Islet of Langerhans (tissue), 1 donor: ENCODE measurements around the gene FOXJ2.
"Not testable (repeated sequence)": the region's sequence is repeated elsewhere in the genome, so short reads cannot be mapped to it uniquely, and the experiment has no call there.

Experiments used
- FAIRE-seq: peaks from one replicate; lab custom pipeline; 2011; peaks lifted over from hg19 to GRCh38; lab: Jason Lieb, UNC

Gene FOXJ2

DNA sequence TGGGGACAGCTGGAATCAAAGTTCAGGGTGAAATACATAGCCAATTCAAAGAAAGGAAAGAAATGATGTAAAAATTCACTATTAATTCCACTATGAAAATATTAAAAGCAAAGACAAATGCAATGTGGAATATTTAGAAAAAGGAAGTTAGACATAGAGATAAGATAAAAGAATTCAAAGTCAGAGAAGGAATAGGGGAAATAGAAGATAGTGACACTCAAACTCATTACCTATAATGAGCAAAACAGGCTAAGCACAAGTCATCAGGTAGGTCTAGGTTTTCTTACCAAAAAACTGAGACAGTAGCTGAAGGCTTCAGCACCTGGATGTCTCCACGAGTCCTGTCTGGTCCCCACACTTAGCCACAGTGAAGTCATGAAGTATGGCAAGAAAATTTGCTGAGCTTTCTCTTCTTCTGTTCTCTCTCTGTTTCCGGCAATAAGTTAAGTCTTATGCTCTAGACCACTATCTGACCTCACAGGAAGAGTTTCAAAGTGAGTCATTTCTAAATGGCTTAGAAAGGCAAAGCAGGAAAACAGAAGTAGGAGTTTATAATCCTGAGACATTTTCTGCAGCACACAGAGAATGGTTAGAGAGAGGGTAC, 33.6 kb downstream of the FOXJ2 start, which contains the start of gene C3AR1:
Gene C3AR1 (minus strand): TSS at position 369 of the 604 bp plus-strand sequence. CDS start 6,174 bp downstream, outside the sequence.
- FAIRE-seq: no peak

DNA sequence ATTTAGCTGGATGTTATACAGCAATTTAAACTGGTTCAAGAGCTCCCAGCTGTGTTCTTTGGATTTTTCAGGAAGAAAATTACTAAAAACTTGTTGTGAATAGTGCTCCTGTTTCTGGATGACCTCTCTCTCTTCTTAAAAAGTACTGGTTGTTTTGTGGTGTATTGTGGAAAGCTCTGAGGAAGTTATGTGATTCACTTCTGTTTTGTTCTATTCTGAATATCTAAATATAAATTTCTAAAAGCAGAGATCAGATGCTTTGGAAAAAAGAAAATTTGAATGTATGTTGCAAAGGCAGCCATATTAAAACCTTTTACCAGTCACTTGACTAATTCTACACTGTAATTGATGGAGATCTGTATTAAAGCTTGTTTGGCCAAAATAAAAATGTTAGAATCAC, 37.1 kb downstream of the FOXJ2 start:
- FAIRE-seq: no peak

DNA sequence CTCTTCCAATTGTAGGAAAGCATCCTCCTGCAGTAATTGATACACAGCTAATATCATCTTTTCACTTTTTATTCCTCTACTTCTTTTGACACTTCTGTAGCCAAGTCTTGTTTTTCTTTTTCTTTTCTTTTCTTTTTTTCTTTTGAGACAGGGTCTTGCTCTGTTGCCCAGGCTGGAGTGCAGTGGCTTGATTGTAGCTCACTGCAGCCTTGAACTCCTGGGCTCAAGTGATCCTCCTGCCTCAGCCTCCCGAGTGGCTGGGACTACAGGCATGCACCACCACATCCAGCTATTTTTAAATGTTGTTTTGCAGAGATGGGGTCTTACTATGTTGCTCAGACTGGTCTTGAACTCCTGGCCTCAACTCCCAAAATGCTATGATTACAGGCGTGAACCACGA, 39.3 kb downstream of the FOXJ2 start:
- not testable (repeated sequence) for FAIRE-seq

DNA sequence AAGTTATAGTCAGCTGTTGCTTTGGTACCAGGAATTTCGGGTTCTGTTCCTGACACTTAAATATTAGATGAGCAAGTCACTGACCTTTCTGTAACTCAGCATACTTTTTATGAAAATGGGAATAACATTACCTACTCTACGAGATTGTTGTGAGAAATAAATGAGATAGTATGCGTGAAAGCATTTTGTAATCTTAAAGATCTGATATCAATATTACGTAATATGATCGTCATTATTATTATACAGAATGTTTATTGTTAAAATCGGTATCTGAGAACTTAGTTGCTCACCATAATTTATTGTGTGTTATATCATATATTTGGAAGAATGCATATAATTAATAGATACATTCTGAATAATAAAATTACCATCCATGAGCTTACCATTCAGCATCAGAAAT, 43.4 kb downstream of the FOXJ2 start:
- peak; percentile 5 for FAIRE-seq

DNA sequence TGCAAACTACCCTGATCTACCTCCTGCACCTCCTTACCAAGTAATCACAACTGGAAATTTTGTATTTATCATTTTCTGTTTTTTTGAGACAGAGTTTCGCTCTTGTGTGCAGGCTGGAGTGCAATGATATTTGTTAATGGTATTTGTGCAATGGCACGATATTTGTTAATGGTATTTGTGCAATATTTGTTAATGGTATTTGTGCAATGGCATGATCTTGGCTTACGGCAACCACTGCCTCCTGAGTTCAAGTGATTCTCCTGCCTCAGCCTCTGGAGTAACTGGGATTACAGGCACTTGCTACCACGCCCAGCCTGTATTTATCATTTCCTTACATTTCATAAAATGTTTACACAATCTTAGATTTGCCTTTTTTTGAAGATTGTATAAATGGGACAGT, 43.9 kb downstream of the FOXJ2 start:
- FAIRE-seq: no peak

GRCh38 chr12:8077207-8077606, 44.7 kb downstream of the FOXJ2 start:
- no peak for FAIRE-seq

DNA sequence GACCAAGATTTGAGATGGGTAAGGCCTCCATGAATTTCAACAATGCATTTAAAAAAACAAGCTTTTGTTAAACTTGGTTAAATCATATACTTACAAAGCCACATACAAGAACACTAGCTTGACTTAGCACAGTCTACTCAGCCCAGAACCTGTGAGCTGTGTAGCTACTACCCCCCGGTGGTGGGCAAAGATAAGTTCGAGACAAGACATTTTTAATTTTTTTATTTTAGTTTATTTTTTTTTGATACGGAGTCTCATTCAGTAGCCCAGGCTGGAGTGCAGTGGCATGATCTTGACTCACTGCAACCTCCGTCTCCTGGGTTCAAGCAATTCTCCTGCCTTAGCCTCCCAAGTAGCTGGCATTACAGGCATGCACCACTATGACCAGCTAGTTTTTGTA, 45.9 kb downstream of the FOXJ2 start:
- no peak for FAIRE-seq

- no peak for FAIRE-seq
Observed at GRCh38 chr12:8078916-8079315, 46.4 kb downstream of the FOXJ2 start.

DNA sequence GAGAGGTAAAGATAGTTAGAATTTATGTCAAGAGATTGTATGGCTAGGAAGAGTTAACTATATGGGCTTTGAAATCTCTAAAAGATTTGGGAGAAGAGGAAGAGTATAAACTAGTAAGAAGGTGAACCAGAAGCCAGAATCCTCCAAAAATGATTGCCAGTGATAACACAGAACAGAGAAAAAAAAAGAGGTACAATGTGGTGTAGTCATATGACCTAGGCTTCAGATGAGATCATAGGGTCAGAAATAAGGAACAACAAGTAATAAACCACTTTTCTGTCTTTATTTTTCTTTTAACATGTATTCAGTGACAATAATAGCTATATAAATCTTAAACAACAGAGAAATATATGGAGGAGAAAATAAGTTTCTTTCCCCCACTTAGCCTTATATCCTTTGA, 47.6 kb downstream of the FOXJ2 start:
- no peak for FAIRE-seq

GRCh38 chr12:8081251-8081920, 48.9 kb downstream of the FOXJ2 start:
- FAIRE-seq: no peak

DNA sequence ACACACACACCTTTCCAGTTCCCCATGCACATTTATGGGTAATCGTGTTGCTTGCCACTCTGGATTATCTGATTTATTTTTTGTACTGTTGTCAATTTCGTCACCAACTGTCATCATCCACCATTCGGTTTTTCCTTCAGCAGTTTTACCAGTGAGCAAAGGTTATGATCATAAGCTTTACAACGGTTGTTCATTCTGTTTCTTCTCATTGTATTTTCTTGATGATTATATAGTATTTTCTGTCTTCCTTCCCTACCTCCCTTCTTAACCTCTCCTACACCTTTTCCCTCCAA, 50.2 kb downstream of the FOXJ2 start:
- no peak for FAIRE-seq

DNA sequence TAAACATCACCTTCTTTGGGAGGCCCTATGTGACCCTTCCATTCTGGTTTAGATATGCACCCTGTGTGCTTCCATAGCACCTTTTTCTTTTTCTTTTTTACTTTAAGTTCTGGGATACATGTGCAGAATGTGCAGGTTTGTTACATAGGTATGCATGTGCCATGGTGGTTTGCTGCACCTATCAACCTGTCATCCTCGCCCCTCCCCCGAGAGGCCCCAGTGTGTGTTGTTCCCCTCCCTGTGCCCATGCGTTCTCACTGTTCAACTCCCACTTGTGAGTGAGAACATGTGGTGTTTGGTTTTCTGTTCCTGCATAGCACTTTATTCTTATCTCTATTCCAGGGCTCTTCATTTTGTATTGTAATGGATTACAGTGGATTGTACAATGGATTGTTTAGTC, 51.8 kb downstream of the FOXJ2 start:
- FAIRE-seq: not testable (repeated sequence)

GRCh38 chr12:8087666-8088065, 55.1 kb downstream of the FOXJ2 start:
- peak; percentile 33 for FAIRE-seq

DNA sequence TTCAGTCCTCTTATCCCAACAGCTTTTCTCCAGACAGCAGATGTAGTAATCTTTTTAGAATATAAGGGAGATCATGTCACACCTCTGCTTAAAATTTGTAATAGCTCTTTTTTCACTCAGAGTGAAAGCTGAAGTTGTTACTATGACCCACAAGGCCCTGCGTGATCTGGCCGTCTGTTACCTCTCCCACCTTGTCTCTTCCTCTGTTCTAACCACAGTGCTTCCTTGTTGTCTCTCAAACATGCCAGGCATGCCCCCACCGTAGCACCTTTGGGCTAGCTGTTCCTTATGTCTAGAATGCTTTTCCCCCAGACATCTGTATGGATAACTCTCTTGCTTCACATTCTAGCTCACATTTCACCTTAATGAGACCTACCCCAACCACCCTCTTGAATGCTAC, 56.1 kb downstream of the FOXJ2 start:
- no peak for FAIRE-seq

GRCh38 chr12:8089277-8089676, 56.8 kb downstream of the FOXJ2 start:
- not testable (repeated sequence) for FAIRE-seq

DNA sequence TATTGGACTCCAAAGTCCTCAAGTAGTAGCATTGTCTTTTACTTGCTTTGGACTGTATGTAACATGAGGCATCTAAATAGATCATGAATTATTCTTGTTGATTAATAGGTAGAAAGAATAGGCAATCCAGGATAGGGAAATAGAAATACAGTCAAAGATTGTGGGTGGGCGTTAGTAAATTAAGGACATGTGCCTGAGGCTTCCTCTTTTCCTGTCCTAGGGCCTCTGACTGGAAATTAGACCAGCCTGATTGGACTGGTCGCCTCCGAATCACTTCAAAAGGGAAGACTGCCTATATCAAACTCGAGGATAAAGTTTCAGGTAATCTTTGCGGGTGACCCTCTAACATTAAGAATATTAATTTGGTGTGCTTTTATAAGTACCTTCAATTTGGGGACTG, 57.2 kb downstream of the FOXJ2 start:
- no peak for FAIRE-seq

DNA sequence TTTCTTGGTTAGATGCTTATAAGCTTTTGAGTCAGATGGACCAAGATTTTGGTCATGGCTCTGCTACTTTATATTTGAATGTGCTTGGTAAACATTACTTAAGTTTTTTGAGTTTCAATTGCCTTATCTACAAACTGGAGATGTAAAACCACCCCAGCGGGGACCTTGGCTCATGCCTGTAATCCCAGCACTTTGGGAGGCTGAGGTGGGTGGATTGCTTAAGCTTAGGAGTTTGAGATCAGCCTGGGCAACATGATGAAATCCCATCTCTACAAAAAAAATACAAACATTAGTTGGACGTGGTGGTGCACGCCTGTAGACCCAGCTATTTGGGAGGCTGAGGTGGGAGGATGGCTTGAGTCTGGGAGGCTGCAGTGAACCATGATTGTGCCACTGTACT, 60.8 kb downstream of the FOXJ2 start:
- FAIRE-seq: no peak

- FAIRE-seq: no peak
Observed at GRCh38 chr12:8096281-8096915, 63.9 kb downstream of the FOXJ2 start.

DNA sequence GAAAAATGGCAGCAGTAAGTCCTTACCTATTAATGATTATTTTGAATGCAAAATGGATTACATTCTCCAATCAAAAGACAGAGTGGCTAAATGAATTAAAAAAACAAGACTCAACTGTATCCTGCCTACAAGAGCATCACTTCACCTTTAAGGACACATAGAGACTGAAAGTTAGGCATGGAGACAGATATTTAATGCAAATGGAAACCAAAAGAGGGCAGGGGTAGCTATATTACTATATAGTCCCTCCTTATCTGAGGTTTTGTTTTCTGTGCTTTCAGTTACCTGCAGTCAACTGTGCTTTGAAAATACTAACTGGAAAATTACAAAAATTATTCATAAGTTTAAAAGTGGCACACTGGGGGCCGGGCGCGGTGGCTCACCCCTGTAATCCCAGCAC, 66.7 kb downstream of the FOXJ2 start:
- FAIRE-seq: no peak
